ENCODE results near the gene ABR. TPM values are rescaled to one million over a fixed set of nuclear protein-coding genes. Genes with fewer than 3 reads are reported as not detected.

The ABR gene
- total and polyA plus RNA-seq, 12 donors: 5.3 to 152 (median 105) TPM

DNA sequence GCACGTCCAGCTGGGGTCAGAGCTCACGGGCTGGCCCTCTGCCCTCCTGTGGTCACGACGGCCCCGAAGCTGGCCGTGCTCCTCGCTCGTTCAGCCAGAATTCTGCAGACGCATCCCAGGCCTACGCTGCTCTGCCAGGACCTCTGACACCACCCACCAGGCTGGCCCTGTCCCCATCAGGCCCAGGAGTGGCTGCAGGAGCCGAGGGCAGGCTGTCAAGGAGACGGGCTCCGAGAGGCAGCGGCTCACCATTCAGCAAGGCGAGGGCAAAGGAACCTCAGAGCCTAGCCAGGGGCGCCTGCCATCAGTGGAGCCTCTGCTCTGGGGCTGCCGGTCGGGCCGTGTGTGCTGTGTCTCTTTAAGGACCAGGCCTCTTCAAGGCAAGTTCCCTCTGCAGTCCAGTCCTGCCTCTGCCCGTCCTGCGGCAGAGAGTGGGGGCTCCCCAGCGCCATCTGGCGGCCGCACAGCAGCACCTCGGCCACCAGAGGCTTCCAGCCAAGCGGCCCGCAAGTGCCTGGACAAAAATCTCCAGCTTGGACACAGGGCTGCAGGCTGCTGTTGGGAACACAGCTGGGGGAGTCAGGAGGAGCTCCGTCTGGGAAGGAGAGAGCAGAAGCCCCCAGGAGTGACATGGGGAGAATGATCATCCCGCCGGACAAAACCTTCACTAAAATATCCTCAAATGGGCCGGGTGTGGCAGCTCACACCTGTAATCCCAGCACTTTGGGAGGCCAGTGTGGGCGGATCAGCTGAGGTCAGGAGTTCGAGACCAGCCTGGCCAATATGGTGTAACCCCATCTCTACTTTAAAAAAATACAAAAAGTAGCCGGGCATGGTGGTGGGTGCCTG lies 7.4 kb upstream of the ABR start:
- Histone ChIP-seq H3K4me3 (no peak overlapping the region), H3K4me1 (replicated peaks in 1 of 2) (peaks cover 11 to 28% of the 10 kb centered on the region in 2 donors), H3K9me3 (replicated peaks in 1 of 3) (no peaks in the 10 kb centered on the region), H3K27ac (peak overlapping the region in 2 of 5 donors; percentile 43 to 54), H3K36me3 (replicated peaks in 1 of 2) (no peaks in the 10 kb centered on the region), H3K27me3 (no peaks in the 10 kb centered on the region)
- peak; percentile 86 to 92 (median 89) for DNase-seq
- WGBS, 4 donors: 19 to 74% (median 24%) methylated on average over 4 to 34 of the region's 34 CpGs
- TF ChIP-seq POLR2A (IDR thresholded peaks at IDR 0.05): peak in 1 of 2 donors; percentile 42
- TF ChIP-seq, protein P1, sequence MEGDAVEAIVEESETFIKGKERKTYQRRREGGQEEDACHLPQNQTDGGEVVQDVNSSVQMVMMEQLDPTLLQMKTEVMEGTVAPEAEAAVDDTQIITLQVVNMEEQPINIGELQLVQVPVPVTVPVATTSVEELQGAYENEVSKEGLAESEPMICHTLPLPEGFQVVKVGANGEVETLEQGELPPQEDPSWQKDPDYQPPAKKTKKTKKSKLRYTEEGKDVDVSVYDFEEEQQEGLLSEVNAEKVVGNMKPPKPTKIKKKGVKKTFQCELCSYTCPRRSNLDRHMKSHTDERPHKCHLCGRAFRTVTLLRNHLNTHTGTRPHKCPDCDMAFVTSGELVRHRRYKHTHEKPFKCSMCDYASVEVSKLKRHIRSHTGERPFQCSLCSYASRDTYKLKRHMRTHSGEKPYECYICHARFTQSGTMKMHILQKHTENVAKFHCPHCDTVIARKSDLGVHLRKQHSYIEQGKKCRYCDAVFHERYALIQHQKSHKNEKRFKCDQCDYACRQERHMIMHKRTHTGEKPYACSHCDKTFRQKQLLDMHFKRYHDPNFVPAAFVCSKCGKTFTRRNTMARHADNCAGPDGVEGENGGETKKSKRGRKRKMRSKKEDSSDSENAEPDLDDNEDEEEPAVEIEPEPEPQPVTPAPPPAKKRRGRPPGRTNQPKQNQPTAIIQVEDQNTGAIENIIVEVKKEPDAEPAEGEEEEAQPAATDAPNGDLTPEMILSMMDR (IDR thresholded peaks at IDR 0.05): peak; percentile 95 to 99 (median 98)
- intact Hi-C loops (cut with DNase I): loop anchor here (2.0 to 5.0 kb wide), 2 partner anchors 62 to 65 kb away; no protein-coding TSS in a partner anchor

DNA sequence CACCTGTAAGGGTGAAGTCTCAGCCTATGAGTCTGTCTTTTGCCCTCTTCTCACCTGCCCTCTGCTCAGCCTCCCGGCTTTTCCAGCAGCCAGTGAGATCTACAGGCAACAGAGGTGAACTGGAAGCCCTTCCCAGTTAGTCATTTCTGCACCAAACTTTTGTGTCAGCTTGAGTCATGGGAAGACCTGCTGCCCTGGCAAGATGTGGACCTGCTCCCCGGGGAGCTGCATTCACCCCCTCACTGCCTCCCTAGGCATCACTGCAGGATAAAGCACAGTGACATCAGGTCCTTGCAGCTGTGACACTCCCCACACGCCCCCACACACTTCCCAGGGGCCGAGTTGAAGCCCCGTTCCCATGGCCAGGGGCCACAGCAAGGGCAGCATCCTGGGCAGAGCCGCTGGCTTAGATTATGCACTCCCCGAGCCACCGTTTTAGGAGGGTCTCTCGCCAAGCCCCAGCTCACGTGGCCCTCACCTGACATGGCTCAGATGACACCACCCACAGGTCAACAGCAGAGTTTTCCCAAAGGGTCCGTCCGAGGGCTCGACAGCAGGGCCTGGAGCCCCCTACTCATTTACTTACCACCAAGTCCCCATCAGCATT lies 6.5 kb upstream of the ABR start:
- peaks cover 11 to 28% of the 10 kb centered on the region in 2 donors for H3K4me1 ChIP-seq (replicated peaks in 1 of 2)
- no peak for DNase-seq

DNA sequence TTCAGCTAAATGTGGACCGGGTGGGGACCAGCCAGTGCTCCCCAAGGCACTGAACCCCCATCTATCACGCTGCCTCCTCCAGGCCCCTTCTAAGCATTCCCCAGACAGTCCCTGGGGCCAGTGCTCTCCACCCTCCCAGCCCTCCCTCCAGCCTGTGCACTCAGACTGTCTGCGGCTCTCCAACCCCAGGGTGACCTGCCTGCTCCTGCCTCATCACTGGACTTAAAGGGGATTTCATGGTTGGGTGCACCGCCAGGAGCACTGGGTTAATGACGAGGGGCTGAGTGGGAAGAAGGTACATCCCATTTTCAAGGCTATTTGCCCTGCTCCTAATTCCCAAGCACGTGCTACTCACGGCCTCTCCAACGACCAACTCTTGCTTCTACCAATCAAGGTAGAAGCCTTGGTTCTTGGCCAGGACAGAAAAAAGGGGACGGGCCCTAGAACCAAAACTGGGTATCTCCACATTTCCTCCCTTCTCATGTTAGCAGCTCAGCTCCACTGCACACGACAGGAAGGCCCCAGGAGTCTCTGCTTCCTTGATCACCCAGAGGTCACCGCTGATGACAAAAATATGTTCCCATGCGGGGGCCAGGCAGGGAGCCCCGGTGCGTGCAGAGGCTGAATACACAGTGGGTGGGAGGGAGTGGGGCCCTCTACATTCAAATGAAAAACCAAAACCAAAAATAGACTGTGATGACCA lies 3.5 kb upstream of the ABR start:
- intact Hi-C loops (cut with DNase I): no loop called here
- Histone ChIP-seq H3K4me3 (no peak overlapping the region), H3K9me3 (replicated peaks in 1 of 3) (no peaks in the 10 kb centered on the region), H3K27me3 (no peaks in the 10 kb centered on the region), H3K27ac (no peak overlapping the region), H3K4me1 (replicated peaks in 1 of 2) (peaks cover 24 to 30% of the 10 kb centered on the region in 2 donors), H3K36me3 (replicated peaks in 1 of 2) (no peaks in the 10 kb centered on the region)
- TF ChIP-seq POLR2A (IDR thresholded peaks at IDR 0.05): no peak
- TF ChIP-seq, protein P1 (IDR thresholded peaks at IDR 0.05): no peak
- DNase-seq: no peak
- WGBS, 4 donors: 59 to 75% (median 65%) methylated on average over 5 to 14 of the region's 14 CpGs

More for the DNA sequence above, 6.5 kb upstream of the ABR start:
- H3K9me3 ChIP-seq (replicated peaks in 1 of 3): no peaks in the 10 kb centered on the region
- intact Hi-C loops (cut with DNase I): loop anchor here (2.0 to 5.0 kb wide), 2 partner anchors 62 to 64 kb away; no protein-coding TSS in a partner anchor
- H3K4me3 ChIP-seq: no peak overlapping the region
- H3K36me3 ChIP-seq (replicated peaks in 1 of 2): no peaks in the 10 kb centered on the region
- TF ChIP-seq, protein P1 (IDR thresholded peaks at IDR 0.05): no peak
- no peak for TF ChIP-seq POLR2A (IDR thresholded peaks at IDR 0.05)
- peak overlapping the region in 2 of 5 donors; percentile 43 to 54 for H3K27ac ChIP-seq
- 61 to 75% (median 69%) methylated on average over 12 to 13 of the region's 13 CpGs for WGBS, 4 donors
- no peaks in the 10 kb centered on the region for H3K27me3 ChIP-seq

DNA sequence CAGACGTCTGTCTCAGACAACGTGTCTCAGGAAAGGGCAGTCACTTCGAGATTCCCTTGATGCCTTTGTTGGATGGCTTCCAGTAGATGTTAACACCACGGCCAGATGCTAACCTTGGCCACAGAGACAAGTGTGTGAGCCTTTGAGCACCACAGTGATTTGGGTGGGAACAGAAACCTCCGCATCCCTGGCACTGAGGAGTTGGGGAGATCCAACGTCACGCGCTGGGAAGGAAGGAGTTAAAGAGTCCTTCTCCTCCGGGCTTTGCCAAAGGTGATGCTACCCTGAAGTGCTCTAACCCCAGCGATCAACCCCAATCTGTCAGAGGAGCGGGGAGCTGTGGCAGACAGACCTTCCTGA lies 3.0 kb upstream of the ABR start:
- DNase-seq: no peak
- Histone ChIP-seq H3K27ac (no peak overlapping the region), H3K4me1 (replicated peaks in 1 of 2) (peaks cover 24 to 35% of the 10 kb centered on the region in 2 donors), H3K9me3 (replicated peaks in 1 of 3) (no peaks in the 10 kb centered on the region), H3K27me3 (no peaks in the 10 kb centered on the region), H3K36me3 (replicated peaks in 1 of 2) (no peaks in the 10 kb centered on the region), H3K4me3 (no peak overlapping the region)
- 35 to 80% (median 42%) methylated on average over 1 to 11 of the region's 11 CpGs for WGBS, 4 donors
- no peak for TF ChIP-seq POLR2A (IDR thresholded peaks at IDR 0.05)
- TF ChIP-seq, protein P1 (IDR thresholded peaks at IDR 0.05): no peak
- intact Hi-C loops (cut with DNase I): no loop called here

Data from adrenal gland (tissue), 12 donors.